Tongue (tissue), 2 donors: Measurements from ENCODE around the gene SLC37A2. TPM values are rescaled to one million over a fixed set of nuclear protein-coding genes. Genes with fewer than 3 reads are reported as not detected.

Source experiments
- DNase-seq: peaks from one replicate; pipeline ENCODE4 v3.0.0-alpha.2; 2015
- total RNA-seq: library from RNA; depleted of rRNA; stranded (reverse); fragments of >200 nt; gene quantifications from one replicate; pipeline ENCODE4 v1.2.3, GENCODE V29; 2014

The SLC37A2 gene
- total RNA-seq, 1 donor from 2014 or later, result 3.9 TPM

DNA sequence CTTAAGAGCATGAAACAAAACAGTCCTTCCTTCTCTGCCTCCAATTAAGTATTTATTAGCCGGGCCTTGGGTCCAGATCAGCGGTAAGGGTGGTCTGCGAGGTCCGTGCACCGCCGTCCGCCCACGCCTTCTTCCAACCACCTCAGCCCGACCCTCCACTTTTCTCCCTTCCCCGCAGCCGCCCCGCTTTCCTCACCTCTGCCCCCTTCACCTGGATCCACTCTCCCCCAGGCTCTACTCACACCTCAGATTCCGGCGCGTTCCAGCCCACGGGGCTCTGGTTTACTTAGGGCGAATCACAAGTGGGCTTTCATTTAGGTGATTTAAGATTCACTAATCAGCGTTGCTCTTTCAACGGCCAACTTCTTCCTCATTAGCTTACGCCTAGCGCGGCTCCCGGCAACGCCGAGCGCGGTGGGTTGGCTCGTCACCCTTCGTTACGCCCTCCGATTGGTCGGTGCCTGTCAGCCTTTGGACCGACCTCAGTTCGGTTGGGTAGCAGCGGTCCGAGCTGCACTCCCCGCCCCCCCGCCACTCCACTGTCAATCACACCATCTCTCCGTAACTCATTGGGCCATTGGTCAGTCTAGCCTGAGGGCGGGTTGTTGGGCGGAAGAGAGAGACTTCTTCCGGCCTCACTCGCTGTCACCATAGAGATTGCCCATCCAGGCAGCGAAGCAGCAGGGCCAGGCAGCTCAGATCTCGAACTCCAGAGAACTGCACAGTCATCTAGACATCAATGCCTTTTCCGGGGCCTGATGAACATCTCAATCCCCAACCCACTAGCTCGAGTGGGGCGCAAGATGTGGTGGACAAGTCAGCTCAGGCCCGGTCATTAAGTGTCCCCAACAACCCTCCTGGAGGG lies 48.5 kb downstream of the SLC37A2 start, which contains the start of gene TMEM218:
TMEM218 (minus strand) TSS at position 284 of the 865 bp plus-strand sequence. CDS start 9,385 bp downstream, outside the sequence.
- DNase-seq, result peak; percentile 99

DNA sequence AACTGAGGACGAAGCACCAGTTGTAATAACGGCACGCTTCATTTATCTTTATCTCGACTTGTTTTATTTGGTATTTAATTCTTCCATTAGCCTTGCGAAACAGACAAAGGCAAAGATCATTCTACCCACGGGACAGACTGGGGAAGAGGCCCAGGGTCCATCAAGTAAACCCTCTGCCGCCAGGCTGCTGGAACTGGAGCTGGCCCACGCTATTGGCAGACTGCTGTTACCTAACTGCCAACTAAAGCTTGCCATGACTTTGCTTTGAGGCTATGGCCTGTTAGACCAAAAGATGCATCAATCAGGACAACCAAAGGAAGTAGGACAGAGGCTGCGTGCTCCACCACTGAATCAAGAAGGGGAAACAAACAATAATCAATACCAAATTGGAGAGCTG lies 49.1 kb downstream of the SLC37A2 start:
- no peak for DNase-seq

DNA sequence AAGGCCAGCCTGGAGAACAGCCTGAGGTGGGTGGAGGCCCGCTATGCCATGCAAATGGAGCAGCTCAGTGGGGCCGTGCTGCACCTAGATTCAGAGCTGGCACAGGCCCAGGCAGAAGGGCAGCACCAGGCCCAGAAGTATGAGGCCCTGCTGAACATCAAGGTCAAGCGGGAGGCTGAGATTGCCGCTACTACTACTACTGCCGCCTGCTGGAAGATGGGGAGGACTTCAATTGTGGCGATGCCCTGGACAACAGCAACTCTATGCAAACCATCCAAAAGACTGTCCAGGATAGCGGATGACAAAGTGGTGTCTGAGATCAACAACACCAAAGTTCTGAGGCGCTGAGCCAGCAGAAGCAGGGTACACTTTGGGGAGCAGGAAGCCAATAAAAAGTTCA lies 51.4 kb downstream of the SLC37A2 start:
- DNase-seq, result no peak

DNA sequence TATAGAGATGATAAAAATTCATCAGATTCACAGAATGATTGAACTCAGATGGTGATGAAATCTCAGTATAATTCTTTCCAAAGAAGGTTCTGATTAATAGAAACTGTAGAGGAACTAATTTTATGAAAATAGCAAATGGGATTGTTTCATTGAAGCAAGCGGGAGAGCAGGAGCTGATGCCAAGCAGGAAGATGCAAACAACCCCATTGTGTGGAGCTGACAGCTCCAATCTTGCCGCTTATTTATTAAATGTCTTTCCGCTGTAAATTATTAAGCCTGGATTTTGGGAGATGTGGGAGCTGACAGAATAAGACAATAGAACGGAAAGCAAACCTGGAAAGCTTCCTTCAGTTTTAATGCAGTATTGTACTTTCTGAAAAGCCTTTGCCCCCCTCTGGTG lies 54.3 kb downstream of the SLC37A2 start:
- DNase-seq, result no peak

DNA sequence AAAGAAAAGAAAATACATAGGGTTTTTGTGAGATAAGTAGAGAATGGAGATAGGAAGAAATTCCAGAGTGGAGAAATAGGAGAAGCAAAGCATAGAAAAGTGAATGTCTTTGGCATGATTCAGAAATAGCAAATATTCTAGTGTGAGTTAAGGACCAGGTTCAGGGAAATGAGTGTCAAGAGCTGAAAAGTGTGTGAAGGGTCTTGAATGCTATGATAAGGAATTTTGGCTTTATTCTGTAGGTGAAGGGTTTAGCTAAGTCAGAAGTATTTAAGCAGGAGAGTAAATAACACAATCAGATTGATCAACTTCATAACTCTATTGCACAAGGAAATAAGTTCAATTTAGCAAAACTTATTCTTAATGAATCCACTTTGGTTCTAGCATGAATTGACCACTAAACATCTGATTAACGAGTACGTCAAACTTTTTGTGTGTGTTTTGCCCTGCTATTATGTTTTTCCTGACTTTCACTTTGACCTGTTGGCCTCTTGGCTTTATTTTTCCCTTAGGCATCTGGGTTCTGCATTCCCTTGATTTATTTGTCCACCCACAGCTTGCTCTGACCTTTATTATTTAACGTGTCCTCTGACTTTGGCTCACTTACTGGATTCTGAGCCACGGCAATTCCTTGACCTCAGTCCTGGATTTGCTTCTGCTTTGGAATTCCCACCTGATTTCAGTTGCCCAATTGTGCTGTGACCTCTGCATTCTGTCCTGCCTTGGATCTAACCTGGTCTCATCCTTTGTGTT lies 60.3 kb downstream of the SLC37A2 start:
- DNase-seq, result no peak

DNA sequence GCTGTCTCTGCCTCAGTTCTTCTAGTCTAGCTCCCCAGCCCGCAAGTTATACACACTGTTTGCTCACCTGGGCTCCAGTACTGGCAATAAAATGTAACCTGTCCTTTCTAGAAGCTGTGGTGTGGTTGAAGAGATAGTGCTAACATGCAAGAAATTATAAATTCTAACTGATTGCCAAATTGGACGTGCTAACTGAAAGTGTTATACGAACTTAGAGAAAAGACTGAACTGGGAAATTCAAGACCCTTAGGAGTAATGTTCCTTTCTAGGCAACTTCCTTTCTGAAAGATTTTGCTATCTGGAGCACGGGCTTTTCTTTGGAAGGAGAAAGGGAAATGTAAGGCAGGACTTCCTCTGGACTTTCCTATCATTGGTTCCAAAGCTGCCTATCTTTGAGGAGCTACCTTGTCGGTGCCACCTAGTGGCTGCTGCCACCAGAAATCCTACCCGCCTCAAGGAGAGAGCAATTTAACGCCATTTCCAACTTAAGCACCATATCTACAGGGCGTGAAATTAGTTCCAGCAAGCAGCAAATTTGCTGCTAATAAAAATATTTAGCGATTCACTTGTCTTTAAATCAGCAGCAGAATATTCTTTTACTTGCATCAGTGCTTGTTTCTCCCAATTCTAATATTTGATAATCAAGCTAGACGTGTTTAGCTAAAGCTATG lies 61.0 kb downstream of the SLC37A2 start:
- peak; percentile 80 for DNase-seq

DNA sequence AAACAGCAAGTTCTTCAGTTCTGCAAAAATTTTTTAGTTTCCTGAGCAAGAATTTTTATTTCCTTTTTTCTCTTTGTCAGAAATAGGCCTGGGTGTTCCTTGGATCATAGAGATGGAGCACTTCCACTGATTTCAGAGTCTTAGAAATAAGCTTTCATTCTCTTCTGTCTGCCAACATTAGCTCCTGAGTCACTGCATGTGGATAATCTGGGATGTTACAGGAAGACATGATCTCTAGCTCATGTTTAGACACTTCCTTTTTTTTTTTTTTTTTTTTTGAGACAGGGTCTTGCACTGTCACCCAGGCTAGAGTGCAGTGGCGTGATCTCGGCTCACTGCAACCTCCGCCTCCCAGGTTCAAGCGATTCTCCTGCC lies 61.5 kb downstream of the SLC37A2 start:
- no peak for DNase-seq

DNA sequence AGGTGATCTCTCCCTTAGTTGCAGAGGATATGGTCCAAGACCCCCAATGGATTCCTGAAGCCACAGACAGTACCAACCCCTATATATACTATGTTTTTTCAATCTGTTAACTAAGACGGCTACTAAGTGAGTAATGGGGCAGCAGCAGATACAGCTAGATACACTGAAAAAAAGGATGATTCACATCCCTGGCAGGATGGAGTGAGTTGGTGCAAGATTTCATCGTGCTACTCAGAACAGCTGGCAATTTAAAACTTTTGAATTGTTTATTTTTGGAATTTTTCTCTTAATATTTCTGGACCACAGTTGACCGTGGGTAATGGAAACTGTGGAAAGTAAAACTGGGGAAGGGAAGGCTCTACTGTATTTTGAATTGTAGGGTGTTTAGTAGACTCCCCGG lies 65.3 kb downstream of the SLC37A2 start:
- no peak for DNase-seq

DNA sequence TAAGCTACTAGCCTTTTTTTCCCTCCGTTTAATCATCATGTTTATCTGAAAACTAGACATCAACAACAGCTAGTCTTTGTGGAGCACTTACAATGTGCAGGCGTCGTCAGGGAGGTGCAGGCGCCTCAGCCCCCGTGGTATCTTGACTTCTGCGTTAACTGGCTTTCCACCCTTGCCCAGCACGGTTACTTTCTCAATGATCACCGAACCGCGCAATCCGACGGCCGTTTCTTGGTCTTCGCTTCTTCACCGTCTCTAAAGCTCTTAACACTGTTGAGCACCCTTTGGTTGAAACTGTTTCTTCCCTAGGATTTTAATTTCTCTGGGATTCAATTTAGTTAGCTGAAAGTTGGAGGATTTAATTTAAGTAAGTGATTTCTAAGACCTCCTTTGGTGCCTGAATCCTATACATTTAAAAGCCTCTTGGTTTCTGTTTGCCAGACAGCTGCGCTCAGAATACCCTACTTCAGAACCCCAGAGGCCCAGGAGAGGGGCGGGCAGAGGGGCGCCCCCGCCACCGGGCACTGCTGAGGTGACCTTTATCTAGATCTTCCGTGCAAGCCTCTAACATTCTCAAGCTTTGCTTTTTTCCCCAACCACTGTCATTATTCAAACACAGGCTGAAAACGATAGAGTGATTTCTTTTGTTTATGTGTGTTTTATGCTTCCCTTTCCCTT lies 66.3 kb downstream of the SLC37A2 start:
- DNase-seq, result no peak

DNA sequence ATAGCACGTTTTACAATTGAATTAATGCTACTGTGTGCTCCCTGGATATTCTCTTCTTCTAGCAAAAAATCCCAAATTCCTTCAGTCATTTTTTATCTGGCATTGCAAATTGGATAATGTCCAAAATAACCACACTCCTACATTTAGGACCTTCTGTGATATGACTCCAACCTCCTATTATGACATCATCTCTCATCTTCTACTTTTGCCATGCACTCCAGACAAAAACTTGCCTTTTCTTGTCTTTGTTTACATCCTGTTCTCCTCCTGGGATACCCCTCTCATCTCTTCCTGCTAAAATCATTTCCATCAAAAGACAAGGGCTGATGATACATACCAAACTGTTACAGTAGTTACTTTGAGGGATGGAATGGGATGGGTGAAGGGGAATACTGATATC lies 69.0 kb downstream of the SLC37A2 start:
- DNase-seq, result no peak

DNA sequence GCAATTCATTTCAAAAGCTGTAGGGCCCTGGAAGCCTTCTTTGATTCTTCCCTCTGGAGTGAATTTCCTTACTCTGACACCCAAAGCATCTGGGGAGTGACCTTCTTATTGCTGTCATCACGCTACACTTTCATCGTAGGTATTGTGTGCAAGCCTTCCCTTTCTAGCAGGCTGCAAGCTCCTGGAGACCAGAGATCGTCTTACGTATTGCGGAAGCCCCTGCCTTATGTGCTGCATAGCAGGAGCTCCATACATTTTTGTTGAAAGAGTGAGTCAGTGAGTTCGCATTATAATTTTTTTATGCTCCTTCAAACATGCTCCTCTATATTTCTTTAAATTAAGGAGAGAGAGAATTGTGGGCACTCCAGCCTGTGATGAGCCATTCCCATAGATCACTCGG lies 69.5 kb downstream of the SLC37A2 start:
- no peak for DNase-seq

DNA sequence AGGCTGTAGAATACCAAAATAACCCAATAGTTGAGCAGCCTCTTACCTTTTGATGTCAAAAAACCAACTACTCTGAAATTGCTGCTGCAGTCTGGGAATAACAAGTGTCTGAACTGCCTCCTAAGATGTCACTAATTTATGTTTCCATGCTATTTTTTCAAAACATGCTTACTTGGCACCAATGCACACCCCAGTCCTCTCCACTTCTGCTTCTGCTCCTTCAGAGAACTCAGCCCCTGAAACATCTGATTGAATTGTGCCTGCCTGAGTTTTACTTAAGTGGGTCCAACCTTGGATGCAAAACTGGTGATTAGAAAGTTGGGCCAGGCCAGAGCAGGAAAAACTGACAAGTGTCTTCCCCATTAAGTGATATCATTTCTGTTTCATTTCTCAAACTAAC lies 72.9 kb downstream of the SLC37A2 start:
- no peak for DNase-seq

DNA sequence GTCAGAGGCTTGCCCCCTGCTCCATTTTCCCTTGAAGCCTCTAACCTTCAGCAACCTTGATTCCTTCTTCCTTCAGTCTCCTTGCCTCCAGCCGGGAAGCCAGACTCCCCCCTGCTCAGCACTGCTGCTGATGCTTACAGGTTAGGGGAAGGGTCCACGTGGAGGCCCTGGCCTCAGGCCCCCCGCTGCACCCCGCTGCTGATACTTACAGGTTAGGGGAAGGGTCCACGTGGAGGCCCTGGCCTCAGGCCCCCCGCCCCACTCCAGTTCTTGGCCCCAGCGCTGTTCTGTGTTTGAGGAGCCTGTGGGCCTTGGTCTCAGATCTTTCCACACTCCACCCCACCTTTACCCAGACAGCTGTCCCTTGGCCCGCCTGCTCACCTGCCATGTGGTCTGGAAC lies 75.9 kb downstream of the SLC37A2 start:
- no peak for DNase-seq

DNA sequence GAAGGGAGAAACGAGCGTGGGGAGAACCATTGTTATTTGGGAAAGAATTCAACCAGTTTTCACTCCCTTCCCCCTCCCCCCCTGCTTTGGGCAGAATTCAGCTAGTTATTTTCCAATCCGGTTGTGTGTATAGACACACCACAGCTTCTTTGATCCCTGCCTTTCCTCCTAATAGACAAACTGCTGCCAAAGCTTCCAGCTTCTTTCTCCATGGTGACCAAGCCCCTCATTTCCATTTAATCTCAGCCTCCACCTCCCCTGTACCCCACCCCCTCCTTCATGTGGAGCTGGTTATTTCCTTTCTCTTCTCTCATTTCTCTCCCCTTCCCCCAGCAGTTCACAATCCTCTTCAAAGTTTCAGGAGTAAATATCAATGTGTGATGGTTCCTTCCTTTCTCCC lies 76.7 kb downstream of the SLC37A2 start:
- no peak for DNase-seq

Other genes with a start within 250 kb of the SLC37A2 start
- 10.8 TPM for gene ROBO3, start 197.9 kb upstream of the SLC37A2 start, total RNA-seq
- 23.3 TPM for gene ROBO4, start 165.4 kb upstream of the SLC37A2 start, total RNA-seq
- gene HEPN1, start 144.1 kb upstream of the SLC37A2 start, total RNA-seq, result not detected
- gene HEPACAM, start 127.3 kb upstream of the SLC37A2 start, total RNA-seq, result 0.21 TPM
- gene CCDC15, start 109.1 kb upstream of the SLC37A2 start, total RNA-seq, result 7.4 TPM
- gene TMEM218, start 48.3 kb downstream of the SLC37A2 start, total RNA-seq, result 26.6 TPM
- 12.3 TPM for gene PKNOX2, start 101.4 kb downstream of the SLC37A2 start, total RNA-seq